Mucosa of descending colon (tissue), 3 donors: Measurements from ENCODE around the gene MTLN. TPM values are rescaled to one million over a fixed set of nuclear protein-coding genes. Genes with fewer than 3 reads are reported as not detected.
"Not testable (repeated sequence)": the region's sequence is repeated elsewhere in the genome, so short reads cannot be mapped to it uniquely, and the experiment has no call there.

Source experiments
- ATAC-seq: fragments of 200-7000 bp; cut with Tn5 transposase; one replicate; pipeline ENCODE4 v1.9.1; 2020; ENCODE audit warnings: mild to moderate bottlenecking, moderate library complexity
- DNase-seq, 3 donors: peaks; one replicate each; pipeline ENCODE4 v3.0.0-alpha.2; 2020
- H3K36me3 ChIP-seq: fragments of 200-600 bp; one replicate; pipeline ENCODE4 v1.8.0; 2021; ENCODE audit warnings: low read depth, mild to moderate bottlenecking
- H3K4me1 ChIP-seq: fragments of 200-600 bp; one replicate; pipeline ENCODE4 v1.8.0; 2021; ENCODE audit warnings: low read depth, mild to moderate bottlenecking
- H3K4me3 ChIP-seq: fragments of 200-600 bp; one replicate; pipeline ENCODE4 v1.8.0; 2021; ENCODE audit warnings: mild to moderate bottlenecking
- H3K9me3 ChIP-seq: fragments of 200-600 bp; one replicate; pipeline ENCODE4 v1.8.0; 2021; ENCODE audit warnings: mild to moderate bottlenecking
- intact Hi-C, 2 donors: fragments of 100-400 bp; cut with DNase I in 1 of 2; cut with micrococcal nuclease in 1 of 2; formaldehyde crosslinking; loops; one replicate each; pipeline versions ENCODE4 v1.11.0 to v1.11.1; 2022; cut with DNase I, micrococcal nuclease
- total RNA-seq, 3 donors: library from RNA; stranded (reverse); fragmentation: NEBNext Ultra II Directional in 2 of 3; extraction: Animal tissue kit (Norgen Biotek cat#: 25700) in 2 of 3; gene quantifications; one replicate each; pipeline versions ENCODE4 v1.2.1 to v1.2.4, GENCODE V29; 2021 to 2023
- TF ChIP-seq, protein P1 (sequence below): fragments of 200-600 bp; IDR thresholded peaks from one replicate; pipeline ENCODE4 v1.8.0; 2022; ENCODE audit warnings: antibody characterized with exemption, mild to moderate bottlenecking
- donor health status: DM: no; HTN: no; CAD: no; lungs with moderate emphysema.
- donor health status: DM: no; HTN: no; CAD: no.
- donor health status: DM: no; HTN: yes; CAD: no.

MTLN gene
- total RNA-seq, 3 donors from 2014 or later, result 43.0 to 72.0 (median 49.8) TPM

DNA sequence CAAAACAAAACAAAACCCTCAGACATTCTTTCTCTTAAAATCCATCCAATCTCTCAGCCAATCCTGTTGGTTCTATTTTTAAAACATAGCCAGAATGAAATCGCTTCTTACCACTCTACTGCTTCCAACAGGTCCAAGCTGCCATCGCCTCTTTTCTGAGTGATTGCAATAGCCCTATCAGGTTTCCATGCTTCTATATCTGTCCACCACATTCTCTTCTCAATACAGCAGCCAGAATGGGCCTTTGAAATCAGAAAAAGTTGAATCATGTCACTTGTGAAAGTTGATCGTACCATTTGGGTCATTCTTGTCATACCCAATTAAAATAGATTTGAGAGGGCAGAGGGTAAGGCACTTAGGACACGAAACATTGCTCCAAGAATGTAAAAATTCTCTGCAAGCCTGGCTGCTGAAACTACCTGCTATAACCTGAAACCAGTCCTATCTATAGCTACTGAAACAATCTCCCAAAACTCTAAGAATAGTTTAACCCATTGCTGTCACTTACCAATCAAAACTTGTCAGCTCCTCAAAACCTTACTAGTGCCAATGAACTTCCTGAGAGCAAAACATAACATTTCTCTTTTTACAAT is 3.3 kb upstream of the MTLN start:
- Histone ChIP-seq H3K4me3 (no peak overlapping the region), H3K9me3 (no peaks in the 10 kb centered on the region), H3K36me3 (no peaks in the 10 kb centered on the region), H3K4me1 (peaks cover 12% of the 10 kb centered on the region)
- no peak for DNase-seq
- no peak for ATAC-seq
- intact Hi-C loops, result no loop called here
- TF ChIP-seq, protein P1, sequence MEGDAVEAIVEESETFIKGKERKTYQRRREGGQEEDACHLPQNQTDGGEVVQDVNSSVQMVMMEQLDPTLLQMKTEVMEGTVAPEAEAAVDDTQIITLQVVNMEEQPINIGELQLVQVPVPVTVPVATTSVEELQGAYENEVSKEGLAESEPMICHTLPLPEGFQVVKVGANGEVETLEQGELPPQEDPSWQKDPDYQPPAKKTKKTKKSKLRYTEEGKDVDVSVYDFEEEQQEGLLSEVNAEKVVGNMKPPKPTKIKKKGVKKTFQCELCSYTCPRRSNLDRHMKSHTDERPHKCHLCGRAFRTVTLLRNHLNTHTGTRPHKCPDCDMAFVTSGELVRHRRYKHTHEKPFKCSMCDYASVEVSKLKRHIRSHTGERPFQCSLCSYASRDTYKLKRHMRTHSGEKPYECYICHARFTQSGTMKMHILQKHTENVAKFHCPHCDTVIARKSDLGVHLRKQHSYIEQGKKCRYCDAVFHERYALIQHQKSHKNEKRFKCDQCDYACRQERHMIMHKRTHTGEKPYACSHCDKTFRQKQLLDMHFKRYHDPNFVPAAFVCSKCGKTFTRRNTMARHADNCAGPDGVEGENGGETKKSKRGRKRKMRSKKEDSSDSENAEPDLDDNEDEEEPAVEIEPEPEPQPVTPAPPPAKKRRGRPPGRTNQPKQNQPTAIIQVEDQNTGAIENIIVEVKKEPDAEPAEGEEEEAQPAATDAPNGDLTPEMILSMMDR, result no peak

DNA sequence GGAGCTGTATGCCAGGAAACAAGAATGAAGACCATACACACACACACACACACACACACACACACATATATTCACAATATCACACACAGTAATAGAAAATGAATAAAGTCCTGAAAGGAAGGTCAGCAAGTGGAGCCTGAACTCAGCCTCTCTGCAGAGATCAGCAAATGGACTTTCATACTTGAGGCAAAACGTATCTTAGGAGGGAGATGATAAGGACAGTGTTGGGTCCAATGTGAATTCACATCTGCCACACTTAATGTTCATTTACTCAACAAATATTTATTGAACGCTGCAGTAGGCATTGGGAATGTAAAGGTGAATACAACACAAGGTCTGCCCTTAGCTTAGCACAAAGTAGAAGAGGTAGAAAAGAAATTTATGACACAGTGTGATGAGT is 2.7 kb upstream of the MTLN start:
- no peak for DNase-seq
- intact Hi-C loops, result no loop called here

DNA sequence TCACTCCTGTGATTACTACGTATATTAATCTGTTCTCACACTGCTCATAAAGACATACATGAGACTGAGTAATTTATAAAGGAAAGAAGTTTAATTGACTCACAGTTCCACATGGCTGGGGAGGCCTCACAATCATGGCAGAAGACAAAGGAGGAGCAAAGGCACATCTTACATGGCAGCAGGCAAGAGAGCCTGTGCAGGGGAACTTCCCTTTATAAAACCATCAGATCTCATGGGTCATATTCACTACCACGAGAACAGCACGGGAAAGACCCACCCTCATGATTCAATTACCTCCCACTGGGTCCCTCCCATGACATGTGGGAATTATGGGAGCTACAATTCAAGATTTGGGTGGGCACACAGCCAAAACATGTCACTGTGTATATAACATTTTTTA is 1.2 kb upstream of the MTLN start:
- DNase-seq, H3K9me3 ChIP-seq, intact Hi-C loops, ATAC-seq, H3K4me3 ChIP-seq, H3K36me3 ChIP-seq: not testable (repeated sequence)
- H3K4me1 ChIP-seq, result peaks cover 12% of the 10 kb centered on the region

More for the DNA sequence above, 2.7 kb upstream of the MTLN start:
- no peak overlapping the region for H3K4me3 ChIP-seq
- H3K4me1 ChIP-seq, result peaks cover 12% of the 10 kb centered on the region
- H3K36me3 ChIP-seq, result no peaks in the 10 kb centered on the region
- TF ChIP-seq, protein P1, result no peak
- ATAC-seq, result no peak
- no peaks in the 10 kb centered on the region for H3K9me3 ChIP-seq

DNA sequence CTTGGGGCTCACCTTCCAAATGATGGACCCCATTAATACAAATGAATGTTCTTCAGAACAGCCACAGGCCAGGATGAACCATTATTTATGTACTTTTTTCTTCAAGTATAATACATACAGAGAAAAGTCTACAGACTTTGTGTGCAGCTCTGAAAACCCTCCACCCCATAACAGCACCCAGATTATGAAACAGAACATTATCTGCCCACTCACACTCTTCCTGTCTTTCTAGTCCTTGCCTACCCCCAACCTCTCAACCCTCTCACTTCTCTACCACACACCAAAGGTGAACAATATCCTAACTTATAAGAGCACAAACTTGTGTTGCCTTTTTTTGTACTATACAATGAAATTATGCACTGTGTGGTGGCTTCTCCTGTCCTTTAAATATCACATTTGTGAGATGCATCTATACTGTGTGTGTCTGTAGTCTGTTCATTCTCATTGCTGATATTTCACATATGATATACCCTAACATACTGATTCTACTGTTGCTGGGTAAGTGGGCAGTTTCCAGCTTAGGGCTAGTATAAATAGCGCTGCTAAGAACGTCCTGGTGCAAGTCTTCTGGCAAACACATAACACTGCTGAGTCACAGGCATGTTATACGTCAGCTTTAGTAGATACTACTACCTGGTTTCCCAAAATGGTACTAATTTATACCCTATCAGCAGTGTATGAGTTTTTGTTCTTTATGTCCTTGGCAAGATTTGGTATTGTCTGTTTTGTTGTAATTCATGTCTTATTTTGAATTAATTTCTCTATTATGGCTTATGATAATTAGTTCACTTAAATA is 6.5 kb downstream of the MTLN start:
- ATAC-seq, result no peak
- no peaks in the 10 kb centered on the region for H3K9me3 ChIP-seq
- H3K4me3 ChIP-seq, result no peak overlapping the region
- intact Hi-C loops, result no loop called here
- H3K4me1 ChIP-seq, result peaks cover 2% of the 10 kb centered on the region
- no peaks in the 10 kb centered on the region for H3K36me3 ChIP-seq
- TF ChIP-seq, protein P1, result no peak
- no peak for DNase-seq

DNA sequence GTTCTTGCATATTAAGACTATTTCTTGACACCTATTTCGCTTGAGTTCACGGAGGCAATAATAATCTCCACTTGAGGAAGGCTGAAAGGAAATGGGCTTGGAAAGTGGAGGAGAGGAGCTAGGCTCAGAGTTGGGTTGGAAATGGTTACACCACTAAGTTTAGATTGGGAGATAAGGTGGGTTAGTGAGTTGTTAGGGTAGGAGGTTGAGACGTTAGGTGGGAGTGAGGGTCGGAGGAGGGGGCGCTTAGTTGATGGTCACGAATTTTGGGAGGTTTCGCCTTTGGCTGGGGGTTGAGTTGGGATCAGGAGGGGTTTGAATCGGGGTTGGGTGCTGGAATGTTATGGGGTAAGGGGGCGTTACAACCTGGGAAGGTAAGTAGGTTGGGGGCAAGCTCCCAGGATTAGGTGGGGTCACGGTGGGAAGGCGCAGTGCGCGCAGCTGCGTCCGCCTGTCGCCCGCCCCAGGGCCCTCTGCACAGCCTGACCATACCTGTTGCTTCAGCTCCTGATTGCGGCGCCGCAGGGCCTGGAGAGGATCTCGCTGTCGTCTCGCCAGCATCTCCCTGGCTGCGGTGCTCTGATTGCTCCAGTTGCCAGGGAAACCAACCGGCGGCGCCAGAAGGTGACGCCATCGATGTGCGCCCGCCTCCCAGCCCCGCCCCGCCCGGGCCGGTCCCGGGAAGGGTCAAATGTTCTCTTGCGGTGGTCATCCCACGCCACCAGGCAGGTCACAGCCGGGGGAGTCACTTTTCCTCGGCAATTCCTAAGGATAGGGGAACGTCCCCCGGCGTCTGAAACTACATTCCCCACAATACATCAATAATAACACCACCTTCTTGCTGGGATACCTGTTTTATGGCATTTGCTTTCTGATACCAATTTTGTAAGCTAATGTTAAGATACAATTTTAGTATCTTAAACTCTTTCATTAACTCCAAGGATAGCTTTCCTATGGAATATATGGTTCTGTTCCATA is 7.7 kb downstream of the MTLN start, which contains the start of gene NPHP1:
NPHP1 (minus strand) TSS at position 606 of the 978 bp plus-strand sequence; CDS start at position 561, 45 bp downstream.
- TF ChIP-seq, protein P1, result no peak
- ATAC-seq (peak; percentile 100), DNase-seq (peak; percentile 88 to 91 (median 90))
- intact Hi-C loops, result no loop called here
- Histone ChIP-seq H3K36me3 (no peaks in the 10 kb centered on the region), H3K9me3 (no peaks in the 10 kb centered on the region), H3K4me3 (peak within 1 kb of the TSS; percentile 14), H3K4me1 (no peaks in the 10 kb centered on the region)
